ENCODE data around the gene LDHD.

The LDHD gene

GRCh38 chr16:75151798-75152197 is 35.2 kb upstream of the LDHD start:
- no peak overlapping the region for H3K27ac ChIP-seq (ENCODE audit: low read depth, low read length)
- TF ChIP-seq CTCF (IDR thresholded peaks at IDR 0.05; ENCODE audit: low read depth, low read length, poor library complexity, severe bottlenecking) (no peak), EZH2phosphoT487 (IDR thresholded peaks at IDR 0.05; ENCODE audit: borderline replicate concordance, low read length) (no peak)
- H3K9me2 ChIP-seq (replicated peaks; ENCODE audit: control insufficient read depth, low read length): no peaks in the 10 kb centered on the region
- no peaks in the 10 kb centered on the region for H3K27me3 ChIP-seq (ENCODE audit: control insufficient read depth, low read length)
- peaks cover 48% of the 10 kb centered on the region for H3K36me3 ChIP-seq (ENCODE audit: control insufficient read depth, low read length)
- H3K4me2 ChIP-seq (ENCODE audit: low read length): no peak overlapping the region
- peaks cover 58% of the 10 kb centered on the region for H3K79me2 ChIP-seq (ENCODE audit: control insufficient read depth, low read length)
- no peak overlapping the region for H3K4me3 ChIP-seq (ENCODE audit: low read length)
- H3K4me1 ChIP-seq (ENCODE audit: control insufficient read depth, low read length): peaks cover 8% of the 10 kb centered on the region
- peaks cover 26% of the 10 kb centered on the region for H3K9me3 ChIP-seq (ENCODE audit: control insufficient read depth, insufficient read depth, low read length)
- H3F3A ChIP-seq (ENCODE audit: control insufficient read depth, insufficient read depth): no peaks in the 10 kb centered on the region
- H4K20me1 ChIP-seq (ENCODE audit: control insufficient read depth, insufficient read depth, low read depth, low read length): no peaks in the 10 kb centered on the region

- H3K4me1 ChIP-seq (ENCODE audit: control insufficient read depth, low read length): peaks cover 8% of the 10 kb centered on the region
- peaks cover 26% of the 10 kb centered on the region for H3K9me3 ChIP-seq (ENCODE audit: control insufficient read depth, insufficient read depth, low read length)
- no peaks in the 10 kb centered on the region for H3K27me3 ChIP-seq (ENCODE audit: control insufficient read depth, low read length)
- TF ChIP-seq EZH2phosphoT487 (IDR thresholded peaks at IDR 0.05; ENCODE audit: borderline replicate concordance, low read length): no peak
- no peak for TF ChIP-seq CTCF (IDR thresholded peaks at IDR 0.05; ENCODE audit: low read depth, low read length, poor library complexity, severe bottlenecking)
- H3K27ac ChIP-seq (ENCODE audit: low read depth, low read length): peak within 1 kb of the TSS; percentile 71
- H3K4me2 ChIP-seq (ENCODE audit: low read length): peak within 1 kb of the TSS; percentile 68
- peaks cover 50% of the 10 kb centered on the region for H3K79me2 ChIP-seq (ENCODE audit: control insufficient read depth, low read length)
- H3K36me3 ChIP-seq (ENCODE audit: control insufficient read depth, low read length): peaks cover 30% of the 10 kb centered on the region
- H3K4me3 ChIP-seq (ENCODE audit: low read length): peak within 1 kb of the TSS; percentile 93
- no peaks in the 10 kb centered on the region for H3F3A ChIP-seq (ENCODE audit: control insufficient read depth, insufficient read depth)
- no peaks in the 10 kb centered on the region for H3K9me2 ChIP-seq (replicated peaks; ENCODE audit: control insufficient read depth, low read length)
- H4K20me1 ChIP-seq (ENCODE audit: control insufficient read depth, insufficient read depth, low read depth, low read length): no peaks in the 10 kb centered on the region
Observed at GRCh38 chr16:75148311-75149195, 32.0 kb upstream of the LDHD start, which contains the start of gene ZFP1. Gene ZFP1, plus strand, starts transcription at chr16:75148524. Its CDS starts 4,428 bp downstream, at chr16:75152952.

- Histone ChIP-seq H3K4me2 (ENCODE audit: low read length) (peak overlapping the region; percentile 68), H3K9me2 (replicated peaks; ENCODE audit: control insufficient read depth, low read length) (no peaks in the 10 kb centered on the region), H3K36me3 (ENCODE audit: control insufficient read depth, low read length) (peaks cover 24% of the 10 kb centered on the region), H3K27me3 (ENCODE audit: control insufficient read depth, low read length) (no peaks in the 10 kb centered on the region), H4K20me1 (ENCODE audit: control insufficient read depth, insufficient read depth, low read depth, low read length) (no peaks in the 10 kb centered on the region), H3K4me3 (ENCODE audit: low read length) (peak overlapping the region; percentile 93), H3K27ac (ENCODE audit: low read depth, low read length) (no peak overlapping the region), H3K79me2 (ENCODE audit: control insufficient read depth, low read length) (peaks cover 44% of the 10 kb centered on the region), H3F3A (ENCODE audit: control insufficient read depth, insufficient read depth) (no peaks in the 10 kb centered on the region), H3K9me3 (ENCODE audit: control insufficient read depth, insufficient read depth, low read length) (peaks cover 23% of the 10 kb centered on the region), H3K4me1 (ENCODE audit: control insufficient read depth, low read length) (peaks cover 8% of the 10 kb centered on the region)
- no peak for TF ChIP-seq EZH2phosphoT487 (IDR thresholded peaks at IDR 0.05; ENCODE audit: borderline replicate concordance, low read length)
- TF ChIP-seq CTCF (IDR thresholded peaks at IDR 0.05; ENCODE audit: low read depth, low read length, poor library complexity, severe bottlenecking): no peak
Observed at GRCh38 chr16:75147968-75148310, 31.4 kb upstream of the LDHD start.
